ENCODE data around the gene NCKIPSD.

Gene NCKIPSD

GRCh38 chr3:48644898-48645760 is 40.6 kb downstream of the NCKIPSD start:
- DNase-seq: no peak

DNA sequence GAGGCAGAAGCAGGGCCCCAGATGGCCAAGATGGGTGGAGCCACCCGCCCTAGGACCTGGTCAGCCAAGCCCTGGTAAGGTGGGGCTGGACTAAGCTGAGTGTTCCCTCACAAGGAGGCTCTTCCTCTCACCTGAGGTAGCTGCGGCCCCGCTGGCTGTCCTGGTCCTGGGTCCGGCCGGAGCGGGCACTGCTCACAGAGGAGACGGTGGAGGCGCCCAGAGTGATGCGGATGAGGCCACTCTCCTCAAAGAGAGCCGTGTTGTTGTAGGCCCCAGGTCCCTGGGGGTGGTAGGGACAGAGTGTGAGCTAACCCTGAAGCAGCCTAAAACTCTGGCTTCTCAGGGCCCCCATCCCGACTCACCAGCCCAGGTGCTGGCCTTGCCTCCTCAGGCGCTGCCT is 43.1 kb downstream of the NCKIPSD start:
- DNase-seq: no peak

- no peak for DNase-seq
Observed at GRCh38 chr3:48641396-48641795, 44.3 kb downstream of the NCKIPSD start.

- DNase-seq: no peak
Observed at GRCh38 chr3:48639944-48640606, 45.6 kb downstream of the NCKIPSD start.

DNA sequence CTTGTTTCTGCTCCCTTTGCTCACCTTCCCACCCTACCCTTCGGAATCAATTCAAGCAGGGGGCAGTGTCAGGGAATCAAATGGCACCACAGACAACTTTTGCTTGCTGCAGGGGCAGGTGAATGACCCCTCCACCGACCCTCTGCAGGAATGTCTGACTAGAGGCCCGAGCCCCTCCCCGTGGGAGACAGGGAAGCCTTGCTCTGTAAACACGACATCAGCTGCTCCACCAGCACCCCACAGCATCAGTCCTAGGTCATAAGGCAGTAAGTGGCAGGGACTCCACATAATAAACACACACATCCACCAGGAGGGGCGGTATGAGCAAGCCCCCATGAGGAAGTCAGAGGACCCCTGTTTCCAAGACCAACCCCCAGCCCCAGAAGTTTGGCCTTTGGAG is 48.4 kb downstream of the NCKIPSD start:
- DNase-seq: no peak

GRCh38 chr3:48636149-48636655 is 49.5 kb downstream of the NCKIPSD start:
- no peak for DNase-seq

DNA sequence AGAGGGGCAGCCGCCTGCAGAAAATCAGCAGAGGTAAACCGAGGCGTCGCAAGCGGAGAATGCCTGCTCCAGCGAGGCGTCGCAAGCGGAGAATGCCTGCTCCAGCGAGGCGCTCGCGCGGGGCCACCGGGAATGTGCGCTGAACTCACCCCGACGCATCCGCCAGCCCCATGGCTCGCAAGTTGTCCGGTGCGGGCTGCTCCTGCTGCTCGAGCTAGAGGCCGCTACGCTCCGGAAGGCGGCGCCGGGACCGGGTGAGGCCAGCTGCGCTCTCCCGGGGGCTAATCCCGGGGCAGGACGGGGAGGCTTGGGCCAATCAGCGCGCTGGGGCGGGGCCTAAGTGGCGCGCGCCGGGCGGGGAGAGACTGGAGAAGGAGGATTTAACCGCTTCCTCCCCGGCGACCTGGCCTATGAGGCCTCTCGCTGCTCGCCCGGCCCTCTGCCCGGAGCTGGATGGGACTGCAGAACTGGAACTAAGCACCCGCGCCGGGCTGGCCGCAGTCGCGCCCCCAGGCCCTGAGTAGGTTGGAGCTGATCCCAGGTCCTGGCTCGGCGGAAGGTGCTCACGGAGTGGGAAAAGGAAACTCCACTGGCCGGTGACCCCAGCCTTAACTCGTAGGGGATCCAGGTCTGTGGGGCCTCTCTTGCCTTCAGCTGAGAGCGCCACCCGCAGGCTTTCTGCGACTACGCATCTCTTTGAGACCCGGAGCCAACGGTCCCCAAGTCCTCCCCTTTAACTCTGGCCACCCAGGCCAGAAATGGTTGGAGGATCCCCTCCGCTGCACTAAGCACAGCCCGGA is 50.3 kb downstream of the NCKIPSD start, which contains the start of gene SLC26A6:
Gene SLC26A6, minus strand, starts transcription at position 240 of the 800 bp plus-strand sequence. Its CDS starts 68 bp downstream, at position 172.
- peak; percentile 57 for DNase-seq

DNA sequence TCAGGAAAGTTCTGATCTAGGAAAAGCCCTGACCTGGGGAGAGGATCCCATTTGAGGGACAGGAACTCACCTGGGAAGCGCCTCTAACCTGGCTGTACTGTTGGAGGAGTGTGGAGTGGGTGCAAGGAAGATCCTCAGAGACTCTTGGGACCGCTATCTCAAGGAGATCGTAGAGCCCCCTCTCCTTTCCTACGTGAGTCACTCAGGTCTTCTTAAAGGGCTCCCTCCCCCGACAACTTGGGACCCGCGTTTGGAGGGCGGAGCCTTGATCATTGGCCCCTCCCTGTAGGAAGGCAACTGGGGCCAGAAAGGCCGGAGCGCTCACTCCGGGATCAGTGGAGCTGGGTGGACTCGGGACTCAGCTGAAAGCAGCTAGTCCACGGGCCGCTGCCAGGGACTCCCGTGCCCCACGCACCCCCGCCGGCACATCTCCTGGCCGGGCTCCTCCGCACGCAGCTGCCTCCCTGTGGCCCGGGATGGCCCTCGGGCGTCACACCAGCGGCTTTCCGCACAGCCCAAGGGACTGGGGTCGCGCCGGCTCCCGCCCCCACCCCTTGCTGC is 51.0 kb downstream of the NCKIPSD start:
- DNase-seq: no peak

DNA sequence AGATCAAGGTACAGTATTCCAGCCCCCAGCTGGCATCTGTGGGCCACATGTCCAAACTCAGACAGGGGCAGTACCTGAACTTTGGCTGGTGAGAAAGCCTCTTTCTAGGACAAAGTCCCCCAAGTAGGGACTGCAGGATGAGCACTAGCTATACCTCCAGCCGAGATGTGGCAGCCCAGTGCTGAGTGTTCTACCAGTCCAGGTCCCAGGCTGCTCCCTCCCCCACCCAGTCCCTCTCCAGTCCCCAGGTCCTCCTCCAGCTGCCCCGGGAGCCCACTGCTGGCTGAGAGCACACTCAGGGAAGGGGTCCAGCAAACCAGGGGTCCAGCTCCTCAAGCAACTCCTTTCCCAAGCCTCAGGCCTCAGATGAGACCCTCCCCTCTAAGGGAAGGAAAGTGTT is 52.0 kb downstream of the NCKIPSD start:
- DNase-seq: no peak

DNA sequence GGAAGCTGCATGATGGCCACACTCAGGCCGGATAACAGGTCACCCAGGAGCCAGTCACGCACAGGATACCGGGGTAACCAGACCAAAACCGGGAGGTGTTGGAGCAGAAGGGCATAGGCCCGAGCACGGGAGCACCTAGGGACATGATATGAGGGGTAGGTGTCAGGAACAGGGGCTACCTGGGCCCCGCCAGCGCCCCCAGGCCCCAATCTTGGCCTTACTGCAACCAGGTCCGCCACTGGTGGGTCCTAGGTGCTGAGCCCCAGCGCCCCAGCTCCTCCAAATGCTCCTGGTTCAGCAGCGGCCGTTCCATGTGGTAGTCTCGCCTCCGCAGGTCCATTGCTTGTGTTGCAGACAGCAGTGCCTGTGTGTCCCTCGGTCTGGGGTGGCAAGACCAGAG is 52.5 kb downstream of the NCKIPSD start:
- DNase-seq: no peak

DNA sequence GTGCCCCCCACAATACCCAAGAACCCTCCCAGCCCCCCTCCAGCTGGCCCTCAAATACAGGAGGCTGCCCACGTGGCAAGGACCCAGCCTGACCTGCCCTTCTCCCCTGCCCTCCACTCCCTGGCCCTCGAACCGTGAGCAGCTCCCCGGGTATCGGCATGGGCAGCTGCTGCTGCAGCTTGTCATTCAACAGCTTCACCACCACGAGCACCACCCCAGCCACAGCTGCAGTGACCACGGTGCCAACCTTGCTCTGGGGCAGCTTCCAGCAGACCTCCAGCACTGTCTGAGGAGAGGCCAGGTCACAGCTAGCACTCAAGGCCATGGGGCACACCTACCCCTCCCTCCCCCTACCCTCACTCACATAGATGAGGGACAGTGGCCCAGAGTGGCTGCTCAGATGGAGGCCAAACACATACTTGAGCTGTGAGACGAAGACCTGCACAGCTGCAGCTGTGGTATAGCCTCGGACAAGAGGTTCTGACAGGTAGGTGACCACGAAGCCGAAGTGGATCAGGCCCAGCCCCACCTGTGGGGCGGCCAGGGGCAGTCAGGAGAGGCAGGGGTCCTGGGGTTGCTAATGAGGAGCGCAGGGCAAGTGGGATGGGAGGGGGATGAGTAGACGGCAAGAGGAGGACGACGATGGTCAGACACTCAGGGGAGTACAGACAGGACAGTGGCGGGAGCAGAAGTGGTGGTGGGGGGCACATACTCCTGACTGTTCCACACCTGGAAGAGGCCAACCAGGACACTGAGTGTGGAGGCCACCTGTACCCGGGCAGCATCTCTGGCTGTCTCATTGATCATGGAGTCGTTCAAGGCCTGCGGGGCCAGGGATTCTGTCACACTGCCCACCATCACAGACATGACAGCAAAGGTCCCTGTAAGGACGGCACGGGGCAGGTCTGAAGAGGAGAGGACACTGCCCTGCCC is 53.9 kb downstream of the NCKIPSD start:
- no peak for DNase-seq

- no peak for DNase-seq
Observed at GRCh38 chr3:48630833-48631232, 54.9 kb downstream of the NCKIPSD start.

GRCh38 chr3:48630407-48630806 is 55.3 kb downstream of the NCKIPSD start:
- DNase-seq: no peak

DNA sequence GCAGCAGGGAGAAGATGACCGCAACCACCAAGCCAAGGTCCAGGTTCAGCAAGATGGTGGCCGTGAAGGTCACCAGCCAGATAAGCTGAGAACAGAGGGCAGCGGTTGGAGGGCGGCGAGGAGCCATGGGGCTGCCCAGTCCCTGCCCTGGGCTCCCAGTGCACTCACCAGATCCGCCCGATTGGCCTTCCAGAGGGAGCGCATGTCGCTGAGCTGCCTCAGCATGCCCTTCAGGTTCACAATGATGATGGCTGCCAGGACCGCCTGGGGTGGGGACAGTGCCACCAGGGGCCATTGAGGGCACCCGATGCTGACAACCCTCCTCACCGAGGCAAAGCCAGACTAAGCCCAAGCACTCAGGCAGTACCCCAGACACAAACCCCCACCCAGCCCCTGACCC is 55.8 kb downstream of the NCKIPSD start:
- DNase-seq: no peak

- no peak for DNase-seq
Observed at GRCh38 chr3:48628277-48629017, 57.3 kb downstream of the NCKIPSD start.

- no peak for DNase-seq
Observed at GRCh38 chr3:48625600-48625999, 60.1 kb downstream of the NCKIPSD start.

- DNase-seq: no peak
Observed at GRCh38 chr3:48624767-48625166, 60.9 kb downstream of the NCKIPSD start.

DNA sequence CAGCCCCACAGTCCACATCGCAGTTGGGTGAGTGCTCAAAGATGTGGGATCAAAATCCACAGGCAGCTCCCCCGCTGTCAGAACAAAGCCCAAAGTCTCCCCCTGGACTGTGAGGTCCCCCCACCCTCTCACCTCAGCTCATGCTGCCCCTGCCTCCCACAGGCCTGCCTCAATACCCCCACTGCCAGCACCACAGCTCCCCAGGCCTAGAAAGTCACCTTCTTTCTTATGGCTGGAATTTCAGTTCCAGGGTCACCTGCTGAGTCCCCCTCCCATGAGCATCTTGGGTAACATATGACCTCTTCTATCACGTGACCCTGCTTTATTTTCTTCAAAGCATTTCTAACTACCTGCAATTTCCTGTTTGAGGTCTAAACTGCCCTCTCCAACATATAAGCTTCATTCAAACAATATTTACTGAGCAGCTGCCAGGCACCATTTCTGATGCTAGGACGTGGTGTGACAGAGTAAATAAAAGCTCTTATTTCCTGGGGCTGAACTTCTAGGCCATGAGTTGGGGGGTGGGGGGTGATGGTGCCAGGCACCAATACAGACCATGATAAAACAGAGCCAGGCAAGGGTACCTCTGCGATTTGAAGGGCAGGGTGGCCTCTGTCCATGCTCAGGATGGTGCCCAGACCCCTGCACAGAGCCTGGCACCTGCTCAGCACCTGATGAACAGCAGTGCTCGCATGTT is 61.7 kb downstream of the NCKIPSD start:
- peak; percentile 3 for DNase-seq
